OCI-LY1 (cell line): ENCODE data around the gene FTSJ3.

Experiments used
- H2AFZ ChIP-seq: fragments of 200-600 bp; sonication (generic), shearing (Covaris generic); 2 replicates; pipeline ENCODE4 v1.6.0; 2014; ENCODE audit warnings: antibody characterized with exemption, mild to moderate bottlenecking, low read length
- H3F3A ChIP-seq: fragments of 200-600 bp; sonication (generic), shearing (Covaris generic); 2 replicates; pipeline ENCODE4 v1.6.0; 2014; ENCODE audit warnings: mild to moderate bottlenecking, antibody characterized with exemption, low read length, moderate library complexity; ENCODE audit not compliant: insufficient read depth
- H3K27ac ChIP-seq: fragments of 200-600 bp; sonication (generic); 2 replicates; pipeline ENCODE4 v1.5.1; 2014; ENCODE audit warnings: low read length, mixed run types, mild to moderate bottlenecking, low read depth; ENCODE audit not compliant: poor library complexity, severe bottlenecking
- H3K27me3 ChIP-seq: fragments of 200-600 bp; sonication (generic); 2 replicates; pipeline ENCODE4 v1.6.0; 2014; ENCODE audit warnings: antibody characterized with exemption, mild to moderate bottlenecking, low read length, moderate library complexity; ENCODE audit not compliant: insufficient read depth
- H3K36me3 ChIP-seq: fragments of 200-600 bp; sonication (generic); 2 replicates; pipeline ENCODE4 v1.6.1; 2014; ENCODE audit warnings: mild to moderate bottlenecking, antibody characterized with exemption, low read length, moderate library complexity, mixed read lengths; ENCODE audit not compliant: insufficient read depth
- H3K4me1 ChIP-seq: fragments of 200-600 bp; sonication (generic); 2 replicates; pipeline ENCODE4 v1.5.1; 2014; ENCODE audit warnings: mild to moderate bottlenecking, low read length, moderate library complexity; ENCODE audit not compliant: insufficient read depth, severe bottlenecking
- H3K4me2 ChIP-seq: fragments of 200-600 bp; sonication (generic), shearing (Covaris generic); 2 replicates; pipeline ENCODE4 v1.6.1; 2014; ENCODE audit warnings: low read length
- H3K4me3 ChIP-seq: fragments of 200-600 bp; sonication (generic); 2 replicates; pipeline ENCODE4 v1.5.1; 2014; ENCODE audit warnings: low read length, low read depth, mild to moderate bottlenecking, mixed read lengths; ENCODE audit not compliant: poor library complexity, severe bottlenecking
- H3K79me2 ChIP-seq: fragments of 200-600 bp; shearing (Covaris generic); 2 replicates; pipeline ENCODE4 v1.6.1; 2016; ENCODE audit warnings: mixed run types, low read length, mixed read lengths; ENCODE audit not compliant: insufficient read depth
- H3K9ac ChIP-seq: fragments of 200-600 bp; sonication (generic), shearing (Covaris generic); 2 replicates; pipeline ENCODE4 v1.6.1; 2014; ENCODE audit warnings: mild to moderate bottlenecking, low read length, mixed read lengths
- H3K9me2 ChIP-seq: fragments of 200-600 bp; sonication (generic), shearing (Covaris generic); 2 replicates; pipeline ENCODE4 v1.6.1; 2014; ENCODE audit warnings: low read depth, mild to moderate bottlenecking, low read length, mixed read lengths
- H3K9me3 ChIP-seq: fragments of 200-600 bp; shearing (Covaris generic); 2 replicates; pipeline ENCODE4 v1.6.1; 2014; ENCODE audit warnings: low read length, mixed read lengths
- H4K20me1 ChIP-seq: fragments of 200-600 bp; sonication (generic), shearing (Covaris generic); 2 replicates; pipeline ENCODE4 v1.6.0; 2016; ENCODE audit warnings: mild to moderate bottlenecking, low read length; ENCODE audit not compliant: insufficient read depth
- CTCF ChIP-seq: fragments of 200-600 bp; sonication (generic), shearing (Covaris generic); IDR thresholded peaks from 2 replicates; pipeline ENCODE4 v1.5.1; 2017; ENCODE audit warnings: mild to moderate bottlenecking, antibody characterized with exemption, low read length, moderate library complexity, mixed read lengths
- EZH2 ChIP-seq: fragments of 200-600 bp; sonication (generic), shearing (Covaris generic); IDR thresholded peaks from 2 replicates; pipeline ENCODE4 v1.8.0; 2017; ENCODE audit warnings: borderline replicate concordance, mixed run types, mild to moderate bottlenecking, antibody characterized with exemption, low read length, moderate library complexity, mixed read lengths

The FTSJ3 gene

GRCh38 chr17:63834431-63835166, 7.1 kb upstream of the FTSJ3 start:
- Histone ChIP-seq H3K9me3 (no peaks in the 10 kb centered on the region), H4K20me1 (no peaks in the 10 kb centered on the region), H3K4me1 (peaks cover 19% of the 10 kb centered on the region), H3K9ac (no peak overlapping the region), H3K9me2 (no peaks in the 10 kb centered on the region), H3K27me3 (no peaks in the 10 kb centered on the region), H3F3A (no peaks in the 10 kb centered on the region), H3K4me3 (no peak overlapping the region), H3K27ac (peak overlapping the region; percentile 52), H2AFZ (no peak overlapping the region), H3K36me3 (peaks cover 82% of the 10 kb centered on the region), H3K79me2 (peaks cover 11% of the 10 kb centered on the region), H3K4me2 (no peak overlapping the region)
- TF ChIP-seq CTCF (peak; percentile 78), EZH2 (no peak)

- peaks cover 89% of the 10 kb centered on the region for H3K36me3 ChIP-seq
- peaks cover 17% of the 10 kb centered on the region for H3K4me1 ChIP-seq
- peaks cover 6% of the 10 kb centered on the region for H3K79me2 ChIP-seq
- no peak overlapping the region for H3K4me3 ChIP-seq
- no peaks in the 10 kb centered on the region for H3F3A ChIP-seq
- H3K4me2 ChIP-seq, result no peak overlapping the region
- H3K27ac ChIP-seq, result no peak overlapping the region
- H3K9me3 ChIP-seq, result no peaks in the 10 kb centered on the region
- H4K20me1 ChIP-seq, result no peaks in the 10 kb centered on the region
- H3K9ac ChIP-seq, result no peak overlapping the region
- TF ChIP-seq EZH2 (no peak), CTCF (no peak)
- H3K9me2 ChIP-seq, result no peaks in the 10 kb centered on the region
- H2AFZ ChIP-seq, result no peak overlapping the region
- no peaks in the 10 kb centered on the region for H3K27me3 ChIP-seq
Measured at GRCh38 chr17:63833741-63834373, 6.4 kb upstream of the FTSJ3 start.

- H3K4me3 ChIP-seq, result no peak overlapping the region
- H3K9ac ChIP-seq, result no peak overlapping the region
- peaks cover 9% of the 10 kb centered on the region for H3K79me2 ChIP-seq
- H3K4me1 ChIP-seq, result peaks cover 17% of the 10 kb centered on the region
- H3K9me2 ChIP-seq, result no peaks in the 10 kb centered on the region
- H3K9me3 ChIP-seq, result no peaks in the 10 kb centered on the region
- H4K20me1 ChIP-seq, result no peaks in the 10 kb centered on the region
- H3K27ac ChIP-seq, result no peak overlapping the region
- H3K27me3 ChIP-seq, result no peaks in the 10 kb centered on the region
- no peak overlapping the region for H2AFZ ChIP-seq
- no peaks in the 10 kb centered on the region for H3F3A ChIP-seq
- TF ChIP-seq EZH2, result no peak
- TF ChIP-seq CTCF, result no peak
- peaks cover 93% of the 10 kb centered on the region for H3K36me3 ChIP-seq
- no peak overlapping the region for H3K4me2 ChIP-seq
Measured at GRCh38 chr17:63833026-63833740, 5.7 kb upstream of the FTSJ3 start.
